GM18499 (cell line): ENCODE measurements around the gene PILRB.
"Not testable (repeated sequence)": the region's sequence is repeated elsewhere in the genome, so short reads cannot be mapped to it uniquely, and the experiment has no call there.

Experiments used
- ATAC-seq: cut with Tn5 transposase; IDR thresholded peaks from one replicate; pipeline ENCODE4 v1.9.1; 2021; ENCODE audit warnings: moderate number of reproducible peaks; ENCODE audit not compliant: insufficient read depth, unreplicated experiment

The PILRB gene

DNA sequence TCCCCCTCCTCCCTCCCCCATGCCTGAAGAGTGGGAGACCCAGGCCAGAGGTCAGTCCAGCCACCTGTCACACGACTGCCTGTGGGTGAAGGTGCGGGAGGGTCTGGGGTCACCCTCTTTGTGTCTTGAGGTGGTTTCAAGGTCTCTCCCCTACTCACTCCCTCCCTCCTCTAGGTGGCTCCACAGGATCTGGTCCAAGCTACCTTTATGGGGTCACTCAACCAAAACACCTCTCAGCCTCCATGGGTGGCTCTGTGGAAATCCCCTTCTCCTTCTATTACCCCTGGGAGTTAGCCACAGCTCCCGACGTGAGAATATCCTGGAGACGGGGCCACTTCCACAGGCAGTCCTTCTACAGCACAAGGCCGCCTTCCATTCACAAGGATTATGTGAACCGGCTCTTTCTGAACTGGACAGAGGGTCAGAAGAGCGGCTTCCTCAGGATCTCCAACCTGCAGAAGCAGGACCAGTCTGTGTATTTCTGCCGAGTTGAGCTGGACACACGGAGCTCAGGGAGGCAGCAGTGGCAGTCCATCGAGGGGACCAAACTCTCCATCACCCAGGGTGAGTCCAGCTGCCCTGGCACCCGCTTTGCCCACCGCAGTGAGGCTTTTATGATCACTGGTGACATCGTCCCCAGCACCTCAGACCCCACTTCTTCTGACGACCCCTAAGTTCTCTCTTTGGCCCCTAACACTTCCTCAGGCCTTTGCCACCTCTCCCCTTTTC, 16.1 kb downstream of the PILRB start:
- ATAC-seq = not testable (repeated sequence)

DNA sequence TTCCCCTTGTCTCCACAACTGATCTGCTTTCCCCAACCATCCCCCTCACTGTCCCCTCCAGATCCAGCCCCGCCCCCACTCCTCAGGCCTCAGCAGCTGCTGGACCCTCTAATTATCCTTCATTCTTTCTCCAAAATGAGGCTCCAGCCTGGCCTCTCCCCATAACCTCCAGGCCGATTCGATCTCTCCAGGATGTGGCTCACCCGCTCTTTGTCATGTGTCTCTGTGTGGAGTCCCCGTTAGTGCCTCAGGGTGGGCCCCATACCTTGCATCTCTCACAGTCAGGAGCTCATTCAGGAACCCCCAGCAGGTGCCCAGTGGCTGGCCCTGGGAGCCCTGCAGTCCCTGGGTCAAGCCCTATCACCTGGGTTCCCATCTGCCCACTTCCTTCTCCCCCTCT, 16.7 kb downstream of the PILRB start:
- ATAC-seq = no peak

DNA sequence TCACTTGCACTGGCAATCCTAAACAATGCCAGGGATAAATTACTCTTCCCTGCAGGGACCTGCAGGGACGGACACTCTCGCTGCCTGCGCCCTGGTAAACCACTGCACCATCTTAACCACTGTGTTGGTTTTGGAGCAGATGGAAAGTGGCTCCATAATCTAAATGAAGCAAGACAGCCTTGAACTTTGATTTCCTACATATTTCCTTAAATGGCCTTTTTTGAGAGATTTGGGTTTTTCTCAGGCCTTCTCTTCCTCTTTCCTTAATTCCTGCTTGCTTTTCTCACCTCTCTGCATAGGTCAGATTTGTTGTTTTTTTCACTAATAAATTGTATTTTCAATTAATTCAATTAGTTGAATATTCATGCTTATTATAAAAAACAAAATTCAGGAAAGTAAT, 18.1 kb downstream of the PILRB start:
- no peak for ATAC-seq

DNA sequence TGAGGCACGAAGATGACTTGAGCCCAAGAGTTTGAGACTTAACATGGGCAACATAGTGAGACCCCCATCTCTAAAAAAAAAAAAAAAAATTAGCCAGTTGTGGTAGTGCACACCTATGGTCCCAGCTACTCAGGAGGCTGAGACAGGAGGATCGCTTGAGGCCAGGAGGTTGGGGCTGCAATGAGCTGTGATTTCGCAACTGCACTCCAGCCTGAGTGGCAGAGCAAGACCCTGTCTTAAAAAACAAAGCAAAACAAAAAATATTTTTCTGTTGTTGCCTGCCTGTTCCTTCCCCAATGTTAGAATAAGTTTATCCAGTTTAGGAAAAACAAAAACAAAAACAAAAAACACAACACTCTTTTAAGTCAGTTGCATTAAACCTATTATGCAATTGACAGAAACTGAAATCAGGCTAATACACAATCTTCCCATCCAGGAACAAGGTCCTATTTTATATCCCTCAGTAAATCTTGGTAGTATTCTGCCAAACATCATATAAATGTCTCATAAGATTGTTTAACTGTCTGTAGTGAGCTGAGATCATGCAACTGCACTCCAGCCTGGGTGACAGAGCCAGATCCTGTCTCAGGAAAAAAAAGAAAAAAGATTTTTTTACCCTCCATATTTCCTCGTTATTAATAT, 20.3 kb downstream of the PILRB start:
- no peak for ATAC-seq

DNA sequence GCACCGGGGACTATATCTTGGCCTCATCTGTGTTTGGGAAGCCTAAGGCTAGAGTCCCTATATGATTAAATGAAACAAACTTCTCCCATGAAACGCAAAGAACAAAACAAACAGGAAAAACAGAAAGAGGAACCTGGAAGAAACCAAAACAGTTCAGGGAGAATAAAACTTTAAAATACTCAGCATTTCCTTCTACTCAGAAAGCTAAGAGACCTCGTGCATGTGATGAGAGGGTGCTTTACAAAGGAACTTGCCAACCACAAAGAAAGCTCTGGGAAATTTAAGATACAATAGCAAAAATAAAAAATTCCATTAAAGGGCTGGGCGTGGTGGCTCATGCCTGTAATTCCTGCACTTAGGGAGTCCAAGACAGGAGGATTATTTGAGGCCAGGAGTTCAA, 22.3 kb downstream of the PILRB start:
- ATAC-seq = no peak

DNA sequence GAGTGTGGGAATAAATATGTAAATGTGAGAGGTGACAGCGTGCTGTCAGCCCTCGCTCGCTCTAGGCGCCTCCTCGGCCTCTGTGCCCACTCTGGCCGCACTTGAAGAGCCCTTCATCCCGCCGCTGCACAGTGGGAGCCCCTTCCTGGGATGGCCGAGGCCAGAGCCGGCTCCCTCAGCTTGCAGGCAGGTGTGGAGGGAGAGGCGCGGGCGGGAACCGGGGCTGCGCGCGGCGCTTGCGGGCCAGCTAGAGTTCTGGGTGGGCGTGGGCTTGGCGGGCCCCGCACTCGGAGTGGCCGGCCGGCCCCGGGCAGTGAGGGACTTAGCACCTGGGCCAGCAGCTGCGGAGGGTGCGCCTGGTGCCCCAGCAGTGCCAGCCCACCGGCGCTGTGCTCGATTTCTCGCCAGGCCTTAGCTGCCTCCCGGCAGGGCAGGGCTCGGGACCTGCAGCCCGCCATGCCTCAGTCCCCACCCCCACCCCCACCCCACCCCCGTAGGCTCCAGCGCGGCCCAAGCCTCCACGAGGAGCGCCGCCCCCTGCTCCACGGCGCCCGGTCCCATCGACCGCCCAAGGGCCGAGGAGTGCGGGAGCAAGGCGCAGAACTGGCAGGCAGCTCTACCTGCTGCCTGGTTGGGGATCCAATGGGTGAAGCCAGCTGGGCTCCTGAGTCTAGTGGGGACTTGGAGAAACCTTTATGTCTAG, 23.8 kb downstream of the PILRB start:
- ATAC-seq = not testable (repeated sequence)

DNA sequence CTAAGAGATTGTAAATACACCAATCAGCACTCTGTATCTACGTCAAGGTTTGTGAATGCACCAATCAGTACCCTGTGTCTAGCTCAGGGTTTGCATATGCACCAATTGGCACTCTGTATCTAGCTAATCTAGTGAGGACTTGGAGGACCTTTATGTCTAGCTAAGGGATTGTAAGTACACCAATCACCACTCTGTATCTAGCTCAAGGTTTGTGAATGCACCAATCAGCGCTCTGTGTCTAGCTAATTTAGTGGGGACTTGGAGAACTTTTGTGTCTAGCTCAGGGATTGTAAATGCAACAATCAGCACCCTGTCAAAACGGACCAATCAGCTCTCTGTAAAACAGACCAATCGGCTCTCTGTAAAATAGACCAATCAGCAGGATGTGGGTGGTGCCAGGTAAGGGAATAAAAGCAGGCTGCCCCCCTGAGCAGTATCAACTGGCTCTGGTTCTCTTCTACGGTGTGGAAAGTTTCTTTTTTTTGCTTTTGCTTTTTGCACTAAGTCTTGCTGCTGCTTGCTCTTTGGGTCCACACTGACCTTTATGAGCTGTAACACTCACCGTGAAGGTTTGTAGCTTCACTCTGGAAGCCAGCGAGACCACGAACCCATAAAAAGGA, 24.4 kb downstream of the PILRB start:
- ATAC-seq = not testable (repeated sequence)

DNA sequence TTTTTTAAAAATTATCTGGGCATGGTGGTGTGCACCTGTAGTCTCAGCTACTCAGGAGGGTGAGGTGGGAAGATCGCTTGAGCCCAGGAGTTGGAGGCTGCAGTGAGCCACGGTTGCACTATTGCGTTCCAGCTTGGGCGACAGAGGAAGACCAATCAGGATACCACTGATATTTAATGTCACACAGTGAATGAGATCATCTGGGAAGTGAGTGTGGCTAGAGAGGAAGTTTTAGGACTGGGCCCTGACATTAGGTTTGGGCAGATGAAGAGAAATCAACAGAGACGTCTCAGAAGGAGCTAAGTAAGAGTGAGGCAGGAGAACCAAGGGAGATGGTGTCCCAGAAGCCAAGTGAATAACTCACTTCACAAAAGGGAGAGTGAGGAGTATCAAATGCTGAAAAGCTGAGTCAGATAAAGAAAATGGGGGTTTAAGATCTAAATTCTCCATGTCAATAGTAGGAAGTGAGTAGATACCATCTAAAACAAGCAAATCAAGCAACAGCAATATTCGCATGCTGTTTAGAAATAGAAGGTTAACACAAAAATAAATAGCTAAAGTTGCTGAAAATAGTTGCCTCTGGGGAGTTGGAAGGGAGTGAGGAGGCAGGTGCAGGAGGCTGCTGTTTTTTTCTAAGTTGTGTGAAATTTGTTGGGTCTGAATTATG, 26.8 kb downstream of the PILRB start:
- no peak for ATAC-seq

DNA sequence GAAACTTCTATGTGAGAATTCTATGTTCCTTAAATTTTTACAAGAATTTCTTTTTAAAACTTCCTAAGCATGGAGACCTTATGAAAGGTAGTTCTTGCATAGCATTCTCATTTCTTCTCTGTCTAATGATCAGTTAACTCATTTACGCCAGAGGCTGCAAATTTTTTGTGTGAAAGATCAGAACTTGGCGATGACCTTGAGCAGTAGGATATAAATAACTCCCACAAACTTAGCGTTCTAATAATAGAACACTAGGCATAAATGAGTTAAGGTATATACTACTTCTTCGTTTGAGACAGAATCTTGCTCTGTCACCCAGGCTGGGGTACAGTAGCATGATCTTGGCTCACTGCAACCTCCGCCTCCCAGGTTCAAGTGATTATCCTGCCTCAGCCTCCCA, 29.0 kb downstream of the PILRB start:
- ATAC-seq = no peak

DNA sequence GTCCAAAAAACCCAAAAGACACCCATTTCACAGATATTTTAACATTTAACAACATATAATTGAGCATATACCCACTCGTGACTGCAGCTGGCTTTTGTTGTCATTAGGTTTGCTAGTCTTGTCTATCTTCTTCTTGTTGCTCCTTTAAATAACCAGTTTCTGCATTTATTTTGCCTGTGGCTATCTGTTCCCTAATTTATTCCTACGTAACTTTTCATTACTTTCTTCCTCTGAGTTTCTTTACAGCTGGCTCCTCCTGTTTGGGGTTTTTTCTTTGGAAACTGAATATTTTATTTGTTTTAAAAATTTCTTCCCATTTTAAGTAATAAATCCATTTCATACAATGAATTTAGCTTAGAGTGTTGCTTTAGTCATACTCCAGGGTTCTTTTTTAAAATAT, 29.8 kb downstream of the PILRB start:
- no peak for ATAC-seq

DNA sequence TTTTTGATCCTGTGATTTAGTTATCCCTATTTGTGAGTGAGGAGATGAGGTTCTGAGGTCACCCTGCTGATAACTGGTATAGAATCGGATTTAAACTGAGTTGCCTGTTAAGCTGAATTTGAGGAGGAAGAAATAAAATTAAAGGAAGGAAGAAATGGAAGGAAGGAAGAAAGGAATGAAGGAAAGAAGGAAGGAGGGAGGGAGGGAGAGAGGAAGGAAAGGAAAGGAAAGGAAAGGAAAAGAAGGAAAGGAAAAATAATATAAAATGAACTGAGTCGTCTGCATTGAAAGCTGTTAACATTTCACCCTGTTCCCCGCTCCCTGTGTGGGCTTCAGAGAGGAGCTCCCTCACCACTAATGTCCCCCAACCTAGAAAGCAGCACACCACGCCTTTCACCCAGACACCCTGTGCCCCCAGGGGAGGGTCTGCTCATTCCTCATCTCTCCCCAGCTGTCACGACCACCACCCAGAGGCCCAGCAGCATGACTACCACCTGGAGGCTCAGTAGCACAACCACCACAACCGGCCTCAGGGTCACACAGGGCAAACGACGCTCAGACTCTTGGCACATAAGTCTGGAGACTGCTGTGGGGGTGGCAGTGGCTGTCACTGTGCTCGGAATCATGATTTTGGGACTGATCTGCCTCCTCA, 31.6 kb downstream of the PILRB start:
- no peak for ATAC-seq

DNA sequence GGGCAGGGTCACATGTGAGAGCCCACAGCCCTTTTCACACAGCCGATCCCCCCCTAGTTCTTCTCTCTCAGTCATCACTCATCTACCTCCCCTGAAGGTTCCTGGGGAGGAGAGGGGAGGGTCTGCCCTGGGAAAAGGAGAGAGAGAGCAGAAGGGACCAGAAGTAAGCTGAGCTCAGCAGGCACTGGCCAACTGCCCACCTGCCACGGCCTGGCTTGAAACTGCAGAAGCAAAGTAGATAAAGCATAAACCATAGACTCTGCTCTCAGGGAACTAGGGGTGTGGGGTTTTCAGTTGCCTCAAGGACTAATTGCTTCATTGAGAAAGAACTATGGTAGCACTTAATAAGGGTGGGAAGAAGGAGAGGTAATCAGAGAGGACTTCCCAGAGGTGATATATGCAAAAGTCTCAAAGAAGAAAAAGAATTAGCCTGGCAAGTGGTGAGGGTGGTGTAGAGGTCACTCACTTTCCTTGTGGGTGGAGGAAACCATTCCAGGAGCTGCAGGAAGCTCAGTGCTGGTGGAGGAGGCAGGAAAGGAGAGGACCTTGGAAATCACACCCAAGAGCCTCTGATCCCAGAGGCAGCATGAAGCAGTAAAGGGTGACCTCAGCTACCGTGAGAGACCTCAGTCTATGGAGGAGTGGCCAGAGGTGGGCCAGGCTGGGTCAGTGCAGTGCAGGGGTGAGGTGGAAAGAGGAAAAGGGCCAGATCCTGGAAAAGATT, 32.5 kb downstream of the PILRB start:
- no peak for ATAC-seq

DNA sequence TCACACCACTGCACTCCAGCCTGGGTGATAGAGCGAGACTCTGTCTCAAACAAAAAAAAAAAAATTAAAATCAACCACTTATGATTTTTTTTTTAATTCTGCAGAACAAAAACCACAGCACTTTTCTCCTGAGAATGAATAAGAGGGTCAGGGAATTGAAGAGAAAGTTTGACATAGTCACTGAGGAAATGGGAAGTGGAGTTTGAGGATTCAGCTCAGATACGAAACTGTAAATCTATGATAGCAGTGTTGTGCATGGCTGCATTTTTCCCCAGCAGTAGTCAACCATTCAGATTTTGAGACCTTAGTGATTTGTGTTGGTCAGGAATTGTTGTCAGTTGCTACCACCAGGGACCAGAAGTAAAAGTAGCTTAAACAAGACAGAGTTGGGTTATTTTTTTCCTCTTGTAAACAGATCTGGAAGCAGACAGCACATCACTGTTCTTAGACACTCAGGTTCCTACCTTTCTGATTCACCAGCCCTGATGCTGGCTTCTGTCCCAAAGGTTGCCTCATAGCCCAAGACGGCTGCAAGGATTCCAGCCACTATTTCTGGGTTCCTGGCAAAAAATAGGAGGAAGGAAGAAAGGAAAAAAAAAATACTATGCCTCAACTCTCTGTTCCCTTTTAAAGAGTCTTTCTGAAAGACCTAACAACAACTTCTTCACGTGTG, 35.5 kb downstream of the PILRB start:
- ATAC-seq = no peak

DNA sequence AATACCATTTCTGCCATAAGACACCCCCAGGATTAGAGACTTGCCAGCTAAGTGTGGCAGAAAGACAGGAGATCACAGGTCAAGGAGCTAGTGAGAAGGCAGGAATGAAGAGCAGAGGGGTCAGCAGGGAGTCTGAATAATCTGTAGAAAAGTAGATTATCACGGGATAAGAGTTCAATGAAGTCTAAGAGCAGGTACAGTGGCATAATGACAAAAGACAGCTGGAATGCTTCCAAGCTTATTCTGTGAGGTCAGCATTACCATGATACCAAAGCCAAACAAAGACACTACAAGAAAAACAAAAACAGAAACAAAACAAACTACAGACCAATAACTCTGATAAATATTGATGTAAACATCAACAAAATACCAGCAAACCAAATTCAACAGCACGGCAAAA, 36.2 kb downstream of the PILRB start:
- ATAC-seq = no peak

DNA sequence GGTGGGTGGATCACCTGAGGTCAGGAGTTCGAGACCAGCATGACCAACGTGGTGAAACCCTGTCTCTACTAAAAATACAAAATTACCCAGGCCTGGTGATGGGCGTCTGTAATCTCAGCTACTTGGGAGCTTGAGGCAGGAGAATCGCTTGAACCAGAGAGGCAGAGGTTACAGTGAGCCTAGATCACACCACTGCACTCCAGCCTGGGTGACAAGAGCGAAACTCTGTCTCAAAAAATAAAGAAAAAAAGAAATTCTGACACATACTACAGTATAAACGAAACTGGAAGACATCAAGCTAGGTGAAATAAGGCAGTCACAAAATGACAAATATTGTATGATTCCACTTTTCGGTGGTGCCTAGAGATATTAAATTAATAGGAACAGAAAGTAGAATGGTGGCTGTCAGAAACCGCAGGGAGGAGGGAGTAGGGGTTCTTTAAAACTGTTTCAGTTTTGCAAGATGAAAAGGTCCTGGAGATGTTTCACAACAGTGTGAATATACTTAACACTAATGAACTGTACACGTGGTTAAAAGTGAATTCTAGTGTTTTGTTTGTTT, 38.6 kb downstream of the PILRB start:
- ATAC-seq = peak; percentile 77

DNA sequence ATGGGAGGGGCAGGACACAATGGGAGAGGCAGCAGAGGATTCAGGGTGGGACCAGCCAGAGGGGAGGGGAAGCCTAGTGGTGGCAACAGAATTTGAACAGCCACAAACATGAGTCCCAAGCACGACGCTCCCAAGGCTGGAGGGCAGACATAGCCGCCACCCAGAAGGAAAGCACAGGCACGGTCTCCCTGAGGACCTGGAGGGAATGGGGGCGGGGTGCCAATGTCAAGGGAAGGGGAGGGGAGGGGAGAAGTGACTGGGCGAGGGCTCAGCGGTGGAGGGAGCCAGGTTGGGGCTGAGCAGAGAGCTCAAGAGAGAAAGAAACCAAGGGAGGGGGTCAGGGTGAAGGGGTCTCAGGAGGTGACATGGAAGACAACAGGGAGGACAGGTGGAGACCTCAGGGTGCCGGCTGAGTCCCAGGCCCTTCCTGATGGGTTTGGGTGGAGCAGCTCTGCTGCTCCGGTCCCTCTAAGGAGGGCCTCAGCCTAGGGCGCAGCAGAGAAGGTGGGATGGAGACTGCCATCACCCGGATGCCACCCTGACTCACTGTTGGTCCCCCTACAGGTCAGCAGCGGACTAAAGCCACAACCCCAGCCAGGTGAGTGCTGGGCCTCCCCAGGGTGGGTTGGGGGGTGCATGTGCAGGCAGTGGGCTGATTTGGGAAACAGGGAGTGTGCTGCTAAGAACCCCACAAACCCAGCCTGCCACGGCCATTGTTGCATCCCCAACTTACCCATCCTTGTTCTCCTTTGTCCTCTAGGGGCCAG, 39.6 kb downstream of the PILRB start:
- ATAC-seq = no peak

DNA sequence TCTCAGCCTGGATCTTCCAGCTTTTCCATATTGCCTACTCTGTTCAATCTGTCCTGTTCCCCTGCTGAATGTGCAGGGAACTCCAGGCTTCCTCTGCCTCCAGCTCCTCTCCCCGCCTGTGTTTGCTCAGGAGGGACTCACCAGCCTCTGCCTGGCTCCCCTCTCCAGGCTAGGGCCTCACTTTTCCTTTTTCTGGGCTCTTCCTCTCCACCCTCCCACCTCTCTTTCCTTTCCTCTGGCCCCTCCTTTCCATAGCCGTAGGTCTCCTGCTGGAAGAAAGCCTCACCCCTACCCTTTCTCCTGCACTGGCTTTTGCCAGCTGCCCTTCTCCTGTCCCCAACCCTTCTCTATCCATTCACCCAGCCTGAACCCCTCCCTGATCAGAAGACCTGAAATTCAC, 40.3 kb downstream of the PILRB start:
- no peak for ATAC-seq

DNA sequence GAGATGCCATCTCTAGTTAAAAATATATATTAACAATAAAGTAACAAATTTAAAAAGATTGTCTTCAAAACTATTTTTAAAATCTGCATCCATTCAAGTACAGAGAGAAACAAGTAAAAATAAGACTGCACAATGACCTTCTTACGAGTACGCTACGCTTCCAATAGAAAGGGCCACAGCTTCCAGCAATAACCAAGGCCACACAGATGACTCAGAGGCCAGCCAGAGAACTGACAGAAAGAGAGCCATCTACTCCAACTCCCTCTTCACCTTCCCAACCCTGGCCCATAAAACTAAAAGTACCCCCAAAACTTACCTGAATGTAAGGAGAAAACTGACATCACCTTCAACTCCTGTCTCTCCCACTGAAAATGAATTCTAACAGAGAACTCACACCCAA, 42.1 kb downstream of the PILRB start:
- no peak for ATAC-seq
